Astrocyte of the spinal cord (primary cell): ENCODE results near the gene CDHR2.

Experiments used
- DNase-seq: peaks from one replicate; pipeline ENCODE4 v3.0.0; 2011; ENCODE audit warnings: low read depth, low spot score
- H3K4me3 ChIP-seq: 2 replicates; pipeline ENCODE4 v1.5.1; 2011; ENCODE audit warnings: low read depth, mild to moderate bottlenecking, low read length, moderate library complexity
- in situ Hi-C: cut with HindIII; loops from 2 replicates; pipeline ENCODE4 v1.10.0; 2017; ENCODE audit warnings: low sequenced_read_pairs
- TF ChIP-seq, protein P1 (sequence below): IDR thresholded peaks from 2 replicates; pipeline ENCODE4 v1.5.1; 2012; ENCODE audit warnings: low read depth, mild to moderate bottlenecking, low read length, inconsistent platforms

Gene CDHR2

DNA sequence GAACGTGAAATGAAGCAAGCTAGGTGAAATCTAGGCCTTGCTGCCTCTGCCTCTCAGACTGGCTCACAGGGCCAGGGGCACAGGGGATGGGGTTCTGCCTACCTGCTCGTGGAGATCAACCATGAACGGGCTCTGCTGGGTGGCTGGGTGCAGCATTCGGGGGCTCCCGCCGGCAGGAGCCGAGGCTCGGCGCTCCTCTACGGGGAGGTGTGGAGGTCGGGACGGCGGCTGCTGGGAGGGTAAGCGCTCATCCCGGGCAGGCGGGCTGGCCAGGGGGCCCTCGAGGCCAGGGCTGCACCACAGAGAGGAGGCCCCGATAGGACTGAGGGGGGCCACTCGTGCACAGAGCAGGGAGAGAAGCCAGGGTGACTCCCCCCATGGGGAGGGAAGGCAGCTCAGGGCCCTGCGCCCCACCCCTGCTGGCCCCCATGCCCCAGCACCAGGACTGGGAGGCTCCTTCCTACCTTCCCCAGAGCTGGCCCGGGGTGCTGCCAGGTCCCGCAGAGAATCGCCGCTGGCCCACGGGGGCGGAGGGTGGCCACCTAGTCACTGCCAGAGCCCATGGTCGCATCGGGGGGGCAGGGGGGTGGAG, 17.1 kb upstream of the CDHR2 start:
- in situ Hi-C loops = no loop called here
- no peak overlapping the region for H3K4me3 ChIP-seq
- DNase-seq = no peak
- TF ChIP-seq, protein P1, sequence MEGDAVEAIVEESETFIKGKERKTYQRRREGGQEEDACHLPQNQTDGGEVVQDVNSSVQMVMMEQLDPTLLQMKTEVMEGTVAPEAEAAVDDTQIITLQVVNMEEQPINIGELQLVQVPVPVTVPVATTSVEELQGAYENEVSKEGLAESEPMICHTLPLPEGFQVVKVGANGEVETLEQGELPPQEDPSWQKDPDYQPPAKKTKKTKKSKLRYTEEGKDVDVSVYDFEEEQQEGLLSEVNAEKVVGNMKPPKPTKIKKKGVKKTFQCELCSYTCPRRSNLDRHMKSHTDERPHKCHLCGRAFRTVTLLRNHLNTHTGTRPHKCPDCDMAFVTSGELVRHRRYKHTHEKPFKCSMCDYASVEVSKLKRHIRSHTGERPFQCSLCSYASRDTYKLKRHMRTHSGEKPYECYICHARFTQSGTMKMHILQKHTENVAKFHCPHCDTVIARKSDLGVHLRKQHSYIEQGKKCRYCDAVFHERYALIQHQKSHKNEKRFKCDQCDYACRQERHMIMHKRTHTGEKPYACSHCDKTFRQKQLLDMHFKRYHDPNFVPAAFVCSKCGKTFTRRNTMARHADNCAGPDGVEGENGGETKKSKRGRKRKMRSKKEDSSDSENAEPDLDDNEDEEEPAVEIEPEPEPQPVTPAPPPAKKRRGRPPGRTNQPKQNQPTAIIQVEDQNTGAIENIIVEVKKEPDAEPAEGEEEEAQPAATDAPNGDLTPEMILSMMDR = no peak

DNA sequence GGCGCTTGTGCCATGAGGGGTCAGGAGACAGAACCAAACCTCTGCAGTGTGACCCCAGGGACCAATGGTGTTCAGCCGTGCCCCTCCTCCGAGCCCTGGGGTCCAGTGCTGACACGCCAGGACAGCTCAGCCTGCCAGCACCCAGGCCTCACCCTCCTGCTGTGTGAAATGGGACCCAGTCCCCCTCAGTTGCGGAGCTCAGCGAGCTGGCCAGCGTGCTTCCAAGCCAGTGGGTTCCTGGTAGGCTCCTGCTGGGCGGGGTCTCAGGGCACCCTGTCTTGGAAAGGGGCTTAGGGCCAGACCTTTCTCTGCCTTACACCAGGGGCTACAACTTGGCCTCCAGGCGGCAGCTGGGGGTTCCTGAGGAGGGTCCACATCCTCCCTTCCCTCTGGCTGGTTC, 16.3 kb upstream of the CDHR2 start:
- DNase-seq = no peak
- TF ChIP-seq, protein P1 = no peak
- H3K4me3 ChIP-seq = no peak overlapping the region
- in situ Hi-C loops = no loop called here

DNA sequence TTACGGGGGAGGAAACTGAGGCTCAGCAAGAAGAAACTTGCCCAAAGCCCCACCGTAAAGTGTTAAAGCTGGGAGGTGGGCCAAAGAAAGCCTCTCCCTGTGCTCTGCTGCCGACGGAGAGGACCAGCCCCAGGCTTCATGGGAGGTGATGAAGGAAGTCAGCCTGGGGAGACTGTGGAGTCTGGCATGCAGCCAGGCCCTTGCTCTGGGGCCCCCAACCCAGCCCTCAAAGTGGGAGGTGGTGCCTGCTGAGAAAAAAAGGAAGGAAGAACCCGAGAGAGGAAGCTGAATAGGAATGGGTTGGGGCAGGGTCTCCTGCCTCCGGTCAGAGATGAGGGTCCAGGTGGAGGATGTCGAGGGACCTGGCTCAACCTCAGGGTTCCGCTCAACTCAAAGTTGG, 15.8 kb upstream of the CDHR2 start:
- DNase-seq = peak; percentile 41
- in situ Hi-C loops = no loop called here
- TF ChIP-seq, protein P1 = no peak
- no peak overlapping the region for H3K4me3 ChIP-seq

DNA sequence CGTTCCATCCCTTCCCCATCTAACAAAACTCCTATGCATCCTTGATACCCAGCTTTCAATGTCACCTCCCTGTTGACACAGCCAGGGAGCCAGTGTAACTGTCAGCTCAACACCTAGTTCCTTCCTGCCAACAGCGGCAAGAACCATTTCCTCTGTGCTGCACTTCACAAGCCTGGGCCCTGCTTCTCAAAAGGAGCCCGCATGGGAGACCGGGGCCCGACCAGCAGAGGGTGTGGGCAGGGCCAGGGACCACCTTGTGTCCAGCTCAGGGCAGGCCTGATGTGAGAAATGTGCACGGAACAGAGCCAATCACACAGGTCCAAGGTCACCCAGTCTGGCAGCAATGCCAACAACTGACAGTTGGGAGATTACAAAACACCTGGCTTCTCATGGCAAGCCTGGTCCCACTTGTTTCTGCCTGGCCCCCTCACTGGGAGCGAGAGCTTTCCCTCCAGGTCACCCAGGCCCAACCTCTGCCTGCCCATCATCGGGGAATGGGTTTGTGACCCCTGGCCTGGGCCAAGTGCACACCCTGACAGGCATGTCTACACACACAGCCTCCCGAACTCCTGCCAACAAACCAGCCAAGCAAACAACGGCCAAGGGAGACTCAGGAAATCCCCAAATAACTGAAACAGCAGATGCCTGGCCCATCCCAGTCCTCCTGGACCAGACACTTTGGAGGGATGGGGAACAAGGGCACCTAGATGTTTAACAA, 15.1 kb upstream of the CDHR2 start:
- in situ Hi-C loops = no loop called here
- H3K4me3 ChIP-seq = no peak overlapping the region
- no peak for DNase-seq
- TF ChIP-seq, protein P1 = peak; percentile 5

DNA sequence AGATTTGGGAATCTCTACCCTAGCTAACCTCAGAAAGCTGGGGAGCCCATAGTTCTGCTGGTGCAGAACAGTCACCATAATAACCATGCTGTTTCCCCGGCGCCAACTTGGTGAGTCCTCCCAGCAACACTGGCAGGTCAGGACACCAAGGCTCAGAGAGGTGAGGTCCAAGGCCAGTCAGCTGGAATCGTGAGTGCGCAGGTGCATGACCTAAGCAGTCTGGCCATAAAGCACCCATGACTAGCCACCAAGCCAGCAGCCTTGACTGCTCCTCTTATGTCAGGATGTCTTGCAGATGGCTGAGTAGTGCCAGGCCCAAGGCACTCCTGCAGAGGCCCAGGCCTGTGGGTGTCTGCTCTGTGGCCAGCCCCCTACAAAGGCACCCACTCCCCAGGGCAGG, 14.5 kb upstream of the CDHR2 start:
- no peak overlapping the region for H3K4me3 ChIP-seq
- DNase-seq = no peak
- in situ Hi-C loops = no loop called here
- TF ChIP-seq, protein P1 = no peak

DNA sequence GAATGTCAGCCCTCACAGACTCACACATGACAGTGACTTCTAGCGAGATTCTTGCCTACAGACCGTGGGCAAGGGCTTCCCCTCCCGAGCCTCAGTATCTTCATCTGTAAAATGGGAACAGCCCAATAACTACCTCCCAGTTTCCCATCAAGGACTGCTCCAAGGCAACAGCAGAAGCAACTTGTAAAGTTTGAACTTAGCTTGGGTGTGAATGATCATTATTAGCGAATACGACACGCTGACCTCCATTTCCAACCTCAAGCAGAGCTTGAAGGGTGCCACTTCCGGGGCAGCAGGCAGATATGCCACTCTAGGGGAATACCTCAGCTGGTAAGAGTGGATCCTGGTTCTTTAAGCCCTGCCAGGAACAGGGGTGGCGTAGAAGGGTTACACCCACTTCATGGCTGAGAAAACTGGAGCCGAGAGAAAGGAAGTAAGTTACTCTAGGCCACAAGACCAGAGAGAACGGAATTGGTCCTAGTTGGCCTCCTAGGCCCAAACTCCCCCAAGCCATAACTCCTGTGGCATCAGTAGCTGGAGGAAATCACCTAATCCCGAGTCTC, 14.0 kb upstream of the CDHR2 start:
- DNase-seq = peak; percentile 12
- H3K4me3 ChIP-seq = peak overlapping the region; percentile 74
- in situ Hi-C loops = no loop called here
- TF ChIP-seq, protein P1 = no peak
